ENCODE measurements around the gene RUVBL2. TPM values are rescaled to one million over a fixed set of nuclear protein-coding genes. Genes with fewer than 3 reads are reported as not detected.

The RUVBL2 gene
- total and polyA plus RNA-seq, 8 donors = 0.58 to 96.0 (median 61.2) TPM

GRCh38 chr19:48966541-48967345 lies 26.9 kb upstream of the RUVBL2 start:
- H3K4me3 ChIP-seq = peak overlapping the region; percentile 77 to 98 (median 90)
- peaks cover 31 to 56% (median 53%) of the 10 kb centered on the region in 4 donors for H3K36me3 ChIP-seq
- TF ChIP-seq CTCF (IDR thresholded peaks at IDR 0.05) (no peak), POLR2AphosphoS5 (IDR thresholded peaks at IDR 0.05) (no peak), EP300 (IDR thresholded peaks at IDR 0.05) (no peak), POLR2A (IDR thresholded peaks at IDR 0.05) (peak in 1 of 4 donors; percentile 5)
- no peaks in the 10 kb centered on the region for H3K27me3 ChIP-seq
- DNase-seq = no peak
- 67 to 76% (median 71%) methylated on average over 10 of the region's 10 CpGs for WGBS, 5 donors
- no peaks in the 10 kb centered on the region for H3K9me3 ChIP-seq
- intact Hi-C loops (cut with DNase I; ENCODE audit: low total_unique reads) = no loop called here
- H3K4me1 ChIP-seq = peaks cover 42 to 85% (median 64%) of the 10 kb centered on the region in 4 donors
- peak overlapping the region; percentile 93 to 97 (median 96) for H3K27ac ChIP-seq

GRCh38 chr19:48967346-48968178 lies 26.1 kb upstream of the RUVBL2 start:
- Histone ChIP-seq H3K27me3 (no peaks in the 10 kb centered on the region), H3K4me1 (peaks cover 33 to 77% (median 56%) of the 10 kb centered on the region in 4 donors), H3K27ac (peak overlapping the region; percentile 5 to 97 (median 94)), H3K36me3 (peaks cover 31 to 64% (median 61%) of the 10 kb centered on the region in 4 donors), H3K4me3 (peak overlapping the region; percentile 77 to 98 (median 90)), H3K9me3 (no peaks in the 10 kb centered on the region)
- DNase-seq = peak in 1 of 2 donors; percentile 67
- intact Hi-C loops (cut with DNase I; ENCODE audit: low total_unique reads) = no loop called here
- 73 to 77% (median 76%) methylated on average over 14 of the region's 14 CpGs for WGBS, 5 donors
- TF ChIP-seq POLR2AphosphoS5 (IDR thresholded peaks at IDR 0.05) (peak in 2 of 3 donors; percentile 36 to 51), CTCF (IDR thresholded peaks at IDR 0.05) (no peak), POLR2A (IDR thresholded peaks at IDR 0.05) (no peak), EP300 (IDR thresholded peaks at IDR 0.05) (no peak)

GRCh38 chr19:48968179-48968661 lies 25.5 kb upstream of the RUVBL2 start:
- Histone ChIP-seq H3K27ac (peak overlapping the region; percentile 11 to 97 (median 94)), H3K36me3 (peaks cover 35 to 71% (median 68%) of the 10 kb centered on the region in 4 donors), H3K4me1 (peaks cover 30 to 70% (median 50%) of the 10 kb centered on the region in 4 donors), H3K27me3 (no peaks in the 10 kb centered on the region), H3K9me3 (no peaks in the 10 kb centered on the region), H3K4me3 (no peak overlapping the region)
- 53 to 61% (median 59%) methylated on average over 4 of the region's 4 CpGs for WGBS, 5 donors
- no peak for TF ChIP-seq POLR2A (IDR thresholded peaks at IDR 0.05)
- peak in 1 of 3 donors; percentile 16 for TF ChIP-seq POLR2AphosphoS5 (IDR thresholded peaks at IDR 0.05)
- DNase-seq = peak in 1 of 2 donors; percentile 35
- intact Hi-C loops (cut with DNase I; ENCODE audit: low total_unique reads) = no loop called here

- DNase-seq = no peak
- peaks cover 38 to 77% (median 74%) of the 10 kb centered on the region in 4 donors for H3K36me3 ChIP-seq
- H3K9me3 ChIP-seq = no peaks in the 10 kb centered on the region
- 67 to 82% (median 71%) methylated on average over 15 of the region's 15 CpGs for WGBS, 5 donors
- H3K27me3 ChIP-seq = no peaks in the 10 kb centered on the region
- peaks cover 24 to 64% (median 44%) of the 10 kb centered on the region in 4 donors for H3K4me1 ChIP-seq
- TF ChIP-seq POLR2A (IDR thresholded peaks at IDR 0.05) (peak in 1 of 4 donors; percentile 20), POLR2AphosphoS5 (IDR thresholded peaks at IDR 0.05) (no peak)
- intact Hi-C loops (cut with DNase I; ENCODE audit: low total_unique reads) = no loop called here
- peak overlapping the region in 4 of 5 donors; percentile 93 to 97 (median 96) for H3K27ac ChIP-seq
- no peak overlapping the region for H3K4me3 ChIP-seq
Measured at GRCh38 chr19:48968813-48969218, 24.9 kb upstream of the RUVBL2 start.
